ENCODE data around the gene RRBP1.

RRBP1 gene

GRCh38 chr20:17641993-17642392 lies 40.0 kb downstream of the RRBP1 start:
- WGBS (ENCODE audit: insufficient coverage) = 98% methylated on average over 10 of the region's 11 CpGs
- ChIA-PET CTCF (interaction anchor here (1.3 to 2.1 kb wide), 3 partner anchors 11 to 56 kb away, joined by 3 to 9 read pairs (median 3); no protein-coding TSS in a partner anchor), POLR2A (no interaction called here)
- Histone ChIP-seq H3K4me3 (ENCODE audit: control insufficient read depth in 1 of 7, extremely low read depth in 1 of 7, insufficient read depth in 4 of 7, low read depth in 2 of 7, low read length in 6 of 7) (no peak overlapping the region), H3K4me1 (ENCODE audit: control extremely low read depth in 1 of 4, control insufficient read depth in 4 of 4, insufficient read depth in 4 of 4, low read length in 3 of 4) (peaks cover 0 to 19% (median 4%) of the 10 kb centered on the region in 4 experiments), H3K27me3 (replicated peaks in 2 of 5; ENCODE audit: control insufficient read depth in 4 of 5, insufficient read depth in 5 of 5, low read length in 4 of 5) (no peaks in the 10 kb centered on the region), H3K36me3 (ENCODE audit: control insufficient read depth in 4 of 4, insufficient read depth in 4 of 4, low read length in 3 of 4) (peaks cover 9 to 68% (median 43%) of the 10 kb centered on the region in 4 experiments), H3K27ac (ENCODE audit: insufficient read depth in 1 of 2, low read depth in 1 of 2, low read length in 2 of 2, poor library complexity in 1 of 2, severe bottlenecking in 2 of 2) (no peak overlapping the region), H3K9me3 (ENCODE audit: control extremely low read depth in 1 of 5, control insufficient read depth in 4 of 5, insufficient read depth in 2 of 5, low read depth in 1 of 5, low read length in 4 of 5) (no peaks in the 10 kb centered on the region)
- no peak for DNase-seq

DNA sequence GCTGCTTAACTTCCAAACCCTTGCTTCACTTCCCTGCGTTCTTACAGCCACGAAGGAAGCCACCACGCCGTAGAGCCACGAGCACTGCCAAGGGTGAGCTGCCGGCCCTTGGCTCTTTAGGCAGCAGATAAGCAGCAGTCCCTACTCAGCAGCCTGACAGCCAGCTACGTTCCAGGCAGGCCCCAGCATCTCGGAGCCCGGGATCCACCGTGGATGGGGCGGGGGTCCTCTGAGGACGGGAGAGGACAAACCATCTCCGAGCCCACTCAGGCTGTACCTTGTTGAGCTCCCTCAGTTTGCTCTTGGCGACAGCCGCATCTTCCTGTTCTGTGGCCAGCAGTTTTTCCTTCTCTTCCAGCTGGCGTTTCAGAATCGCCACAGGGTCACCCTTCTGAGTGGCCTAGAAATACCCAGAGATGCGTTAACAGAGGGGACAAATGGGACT lies 40.5 kb downstream of the RRBP1 start:
- Histone ChIP-seq H3K4me3 (ENCODE audit: control insufficient read depth in 1 of 7, extremely low read depth in 1 of 7, insufficient read depth in 4 of 7, low read depth in 2 of 7, low read length in 6 of 7) (no peak overlapping the region), H3K4me1 (ENCODE audit: control extremely low read depth in 1 of 4, control insufficient read depth in 4 of 4, insufficient read depth in 4 of 4, low read length in 3 of 4) (peaks cover 0 to 17% (median 2%) of the 10 kb centered on the region in 4 experiments), H3K9me3 (ENCODE audit: control extremely low read depth in 1 of 5, control insufficient read depth in 4 of 5, insufficient read depth in 2 of 5, low read depth in 1 of 5, low read length in 4 of 5) (no peaks in the 10 kb centered on the region), H3K36me3 (ENCODE audit: control insufficient read depth in 4 of 4, insufficient read depth in 4 of 4, low read length in 3 of 4) (peaks cover 9 to 71% (median 45%) of the 10 kb centered on the region in 4 experiments), H3K27me3 (replicated peaks in 2 of 5; ENCODE audit: control insufficient read depth in 4 of 5, insufficient read depth in 5 of 5, low read length in 4 of 5) (no peaks in the 10 kb centered on the region), H3K27ac (ENCODE audit: insufficient read depth in 1 of 2, low read depth in 1 of 2, low read length in 2 of 2, poor library complexity in 1 of 2, severe bottlenecking in 2 of 2) (no peak overlapping the region)
- no peak for DNase-seq
- 93% methylated on average over 15 of the region's 18 CpGs for WGBS (ENCODE audit: insufficient coverage)
- POLR2A ChIA-PET = no interaction called here
- CTCF ChIA-PET = interaction anchor here (1.3 to 2.1 kb wide), 2 partner anchors 11 to 55 kb away, joined by 3 to 9 read pairs; no protein-coding TSS in a partner anchor

DNA sequence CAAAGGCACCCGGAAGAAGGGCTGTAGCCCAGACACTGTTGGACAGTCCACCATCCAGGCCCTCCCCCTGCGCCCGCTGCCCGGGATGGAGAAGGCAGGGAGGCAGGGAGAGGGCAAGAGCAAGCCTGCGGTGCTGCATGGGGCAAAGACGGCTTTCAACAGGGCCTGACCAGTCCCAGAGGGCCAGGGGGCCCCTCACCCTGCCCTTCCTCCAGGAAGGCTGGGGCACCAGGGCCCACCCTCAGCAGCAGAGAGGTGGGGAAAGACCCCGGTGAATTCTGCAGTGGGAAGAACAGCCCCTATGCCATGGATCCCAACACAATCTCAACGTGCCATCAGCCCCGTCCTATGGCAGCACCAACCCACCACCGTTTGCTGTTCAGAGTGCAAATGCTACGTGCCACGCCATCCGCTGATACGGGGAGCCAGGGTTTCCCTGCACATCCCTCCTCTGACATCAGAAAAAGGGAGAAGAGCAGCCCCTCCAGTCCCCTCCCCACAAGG lies 41.1 kb downstream of the RRBP1 start:
- peaks cover 9 to 72% (median 48%) of the 10 kb centered on the region in 4 experiments for H3K36me3 ChIP-seq (ENCODE audit: control insufficient read depth in 4 of 4, insufficient read depth in 4 of 4, low read length in 3 of 4)
- no peaks in the 10 kb centered on the region for H3K27me3 ChIP-seq (replicated peaks in 2 of 5; ENCODE audit: control insufficient read depth in 4 of 5, insufficient read depth in 5 of 5, low read length in 4 of 5)
- H3K27ac ChIP-seq (ENCODE audit: insufficient read depth in 1 of 2, low read depth in 1 of 2, low read length in 2 of 2, poor library complexity in 1 of 2, severe bottlenecking in 2 of 2) = no peak overlapping the region
- H3K4me1 ChIP-seq (ENCODE audit: control extremely low read depth in 1 of 4, control insufficient read depth in 4 of 4, insufficient read depth in 4 of 4, low read length in 3 of 4) = peaks cover 0 to 18% (median 4%) of the 10 kb centered on the region in 4 experiments
- WGBS (ENCODE audit: insufficient coverage) = 97% methylated on average over 14 of the region's 14 CpGs
- ChIA-PET CTCF (no interaction called here), POLR2A (no interaction called here)
- H3K9me3 ChIP-seq (ENCODE audit: control extremely low read depth in 1 of 5, control insufficient read depth in 4 of 5, insufficient read depth in 2 of 5, low read depth in 1 of 5, low read length in 4 of 5) = no peaks in the 10 kb centered on the region
- H3K4me3 ChIP-seq (ENCODE audit: control insufficient read depth in 1 of 7, extremely low read depth in 1 of 7, insufficient read depth in 4 of 7, low read depth in 2 of 7, low read length in 6 of 7) = no peak overlapping the region
- DNase-seq = no peak

DNA sequence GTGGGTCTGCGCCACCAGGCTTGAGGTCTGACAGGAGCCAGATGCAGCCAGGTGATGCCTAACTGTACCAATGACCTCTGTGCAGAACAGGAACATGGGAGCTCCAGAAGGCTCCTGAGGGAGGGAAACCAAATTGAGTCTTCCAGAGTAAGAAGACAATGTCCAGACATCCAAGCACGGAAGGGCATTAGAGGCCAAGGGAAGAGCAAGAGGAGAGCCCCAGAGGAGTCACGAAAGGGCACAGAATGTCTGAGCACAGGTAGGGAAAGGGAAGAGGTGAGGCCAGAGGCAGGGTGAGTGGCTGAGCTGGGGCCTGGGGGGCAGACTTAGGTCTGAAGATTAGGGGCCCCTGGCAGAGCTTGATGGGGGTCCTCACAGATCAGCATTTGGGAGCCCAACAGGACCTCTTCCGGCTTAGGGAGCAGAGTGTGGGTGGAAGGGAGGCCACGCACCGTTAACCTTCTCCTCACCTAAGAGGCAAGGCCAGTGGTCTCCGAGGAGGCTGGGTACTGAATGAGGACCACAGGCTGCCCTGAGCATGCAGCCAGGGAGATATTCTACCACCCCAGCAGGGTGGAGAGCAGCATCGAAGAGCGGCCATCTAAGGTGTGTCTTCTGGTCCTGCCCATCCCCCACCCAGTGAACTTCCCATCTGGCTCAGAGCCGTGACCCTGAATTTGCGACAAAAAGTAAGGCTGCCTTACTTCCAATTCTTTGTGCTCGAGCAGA lies 41.7 kb downstream of the RRBP1 start:
- no peak overlapping the region for H3K4me3 ChIP-seq (ENCODE audit: control insufficient read depth in 1 of 7, extremely low read depth in 1 of 7, insufficient read depth in 4 of 7, low read depth in 2 of 7, low read length in 6 of 7)
- H3K36me3 ChIP-seq (ENCODE audit: control insufficient read depth in 4 of 4, insufficient read depth in 4 of 4, low read length in 3 of 4) = peaks cover 9 to 78% (median 50%) of the 10 kb centered on the region in 4 experiments
- no peaks in the 10 kb centered on the region for H3K27me3 ChIP-seq (replicated peaks in 2 of 5; ENCODE audit: control insufficient read depth in 4 of 5, insufficient read depth in 5 of 5, low read length in 4 of 5)
- H3K9me3 ChIP-seq (ENCODE audit: control extremely low read depth in 1 of 5, control insufficient read depth in 4 of 5, insufficient read depth in 2 of 5, low read depth in 1 of 5, low read length in 4 of 5) = no peaks in the 10 kb centered on the region
- DNase-seq = no peak
- WGBS (ENCODE audit: insufficient coverage) = 95% methylated on average over 11 of the region's 12 CpGs
- POLR2A ChIA-PET = no interaction called here
- peaks cover 0 to 18% (median 10%) of the 10 kb centered on the region in 4 experiments for H3K4me1 ChIP-seq (ENCODE audit: control extremely low read depth in 1 of 4, control insufficient read depth in 4 of 4, insufficient read depth in 4 of 4, low read length in 3 of 4)
- CTCF ChIA-PET = interaction anchor here (2.1 kb wide), 1 partner anchor 100 kb away, joined by 4 read pairs; no protein-coding TSS in a partner anchor
- H3K27ac ChIP-seq (ENCODE audit: insufficient read depth in 1 of 2, low read depth in 1 of 2, low read length in 2 of 2, poor library complexity in 1 of 2, severe bottlenecking in 2 of 2) = no peak overlapping the region

DNA sequence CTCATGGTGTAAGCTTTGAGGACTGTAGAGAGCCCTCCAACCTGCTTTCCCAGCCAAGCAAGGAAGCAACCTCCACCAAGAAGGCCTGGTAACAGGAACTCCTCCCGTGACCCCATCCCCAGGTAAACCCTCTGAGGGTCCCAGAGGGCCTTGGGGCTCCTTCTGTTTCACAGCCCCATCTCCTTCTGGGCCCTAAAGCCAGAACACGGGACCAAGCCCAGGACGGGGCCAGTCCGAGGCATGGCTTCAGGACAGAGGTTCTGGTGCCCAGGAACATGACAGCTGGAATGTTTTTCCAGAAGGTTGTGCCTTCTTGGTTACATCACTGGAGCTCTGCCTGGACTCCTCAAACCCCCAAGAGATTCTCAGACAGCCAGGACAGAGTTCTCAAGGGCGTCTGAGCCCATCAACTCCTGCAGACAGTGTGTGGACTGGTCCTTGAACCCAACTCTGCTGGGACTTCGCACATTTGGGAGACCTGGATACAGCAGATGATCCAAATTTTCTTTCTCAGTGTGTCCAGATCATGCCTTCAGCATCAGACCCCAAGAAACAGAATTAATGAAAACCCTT lies 43.1 kb downstream of the RRBP1 start:
- H3K9me3 ChIP-seq (ENCODE audit: control extremely low read depth in 1 of 5, control insufficient read depth in 4 of 5, insufficient read depth in 2 of 5, low read depth in 1 of 5, low read length in 4 of 5) = no peaks in the 10 kb centered on the region
- WGBS (ENCODE audit: insufficient coverage) = 98% methylated on average over 6 of the region's 6 CpGs
- ChIA-PET CTCF (interaction anchor here (2.0 to 2.1 kb wide), 2 partner anchors 10 to 99 kb away, joined by 4 to 11 read pairs; no protein-coding TSS in a partner anchor), POLR2A (no interaction called here)
- peaks cover 0 to 28% (median 23%) of the 10 kb centered on the region in 4 experiments for H3K4me1 ChIP-seq (ENCODE audit: control extremely low read depth in 1 of 4, control insufficient read depth in 4 of 4, insufficient read depth in 4 of 4, low read length in 3 of 4)
- no peaks in the 10 kb centered on the region for H3K27me3 ChIP-seq (replicated peaks in 2 of 5; ENCODE audit: control insufficient read depth in 4 of 5, insufficient read depth in 5 of 5, low read length in 4 of 5)
- no peak for DNase-seq
- peaks cover 9 to 91% (median 56%) of the 10 kb centered on the region in 4 experiments for H3K36me3 ChIP-seq (ENCODE audit: control insufficient read depth in 4 of 4, insufficient read depth in 4 of 4, low read length in 3 of 4)
- no peak overlapping the region for H3K27ac ChIP-seq (ENCODE audit: insufficient read depth in 1 of 2, low read depth in 1 of 2, low read length in 2 of 2, poor library complexity in 1 of 2, severe bottlenecking in 2 of 2)
- H3K4me3 ChIP-seq (ENCODE audit: control insufficient read depth in 1 of 7, extremely low read depth in 1 of 7, insufficient read depth in 4 of 7, low read depth in 2 of 7, low read length in 6 of 7) = no peak overlapping the region

- ChIA-PET POLR2A (no interaction called here), CTCF (interaction anchor here (1.1 to 2.3 kb wide), 4 partner anchors 8 to 98 kb away, joined by 3 to 11 read pairs (median 4); no protein-coding TSS in a partner anchor)
- DNase-seq = no peak
- Histone ChIP-seq H3K4me1 (ENCODE audit: control extremely low read depth in 1 of 4, control insufficient read depth in 4 of 4, insufficient read depth in 4 of 4, low read length in 3 of 4) (peaks cover 0 to 31% (median 24%) of the 10 kb centered on the region in 4 experiments), H3K27me3 (replicated peaks in 2 of 5; ENCODE audit: control insufficient read depth in 4 of 5, insufficient read depth in 5 of 5, low read length in 4 of 5) (no peaks in the 10 kb centered on the region), H3K27ac (ENCODE audit: insufficient read depth in 1 of 2, low read depth in 1 of 2, low read length in 2 of 2, poor library complexity in 1 of 2, severe bottlenecking in 2 of 2) (no peak overlapping the region), H3K36me3 (ENCODE audit: control insufficient read depth in 4 of 4, insufficient read depth in 4 of 4, low read length in 3 of 4) (peaks cover 9 to 94% (median 63%) of the 10 kb centered on the region in 4 experiments), H3K4me3 (ENCODE audit: control insufficient read depth in 1 of 7, extremely low read depth in 1 of 7, insufficient read depth in 4 of 7, low read depth in 2 of 7, low read length in 6 of 7) (no peak overlapping the region), H3K9me3 (ENCODE audit: control extremely low read depth in 1 of 5, control insufficient read depth in 4 of 5, insufficient read depth in 2 of 5, low read depth in 1 of 5, low read length in 4 of 5) (no peaks in the 10 kb centered on the region)
- 89% methylated on average over 9 of the region's 13 CpGs for WGBS (ENCODE audit: insufficient coverage)
Observed at GRCh38 chr20:17637985-17638640, 43.9 kb downstream of the RRBP1 start.

All from common myeloid progenitor, CD34-positive (primary cell).